CD4-positive, alpha-beta T cell (primary cell): ENCODE measurements around the gene CORO1C. TPM values are rescaled to one million over a fixed set of nuclear protein-coding genes. Genes with fewer than 3 reads are reported as not detected.

Experiments
- ATAC-seq: fragments of 200-7000 bp; cut with Tn5 transposase; one replicate; pipeline ENCODE4 v1.10.0; 2022; ENCODE audit warnings: mild to moderate bottlenecking; ENCODE audit not compliant: poor library complexity
- CTCF ChIA-PET: fragments of 350-600 bp; sonication (Branson Sonifier 250); formaldehyde crosslinking; loops from one replicate; lab custom pipeline; 2021; ENCODE audit warnings: antibody characterized with exemption, inconsistent platforms; lab: Charles Lee
- POLR2A ChIA-PET: fragments of 350-600 bp; sonication (Branson Sonifier 250); formaldehyde crosslinking; loops from one replicate; lab custom pipeline; 2021; ENCODE audit warnings: antibody characterized with exemption, inconsistent platforms; lab: Charles Lee
- DNase-seq, 14 experiments: peaks; one replicate each; pipeline ENCODE4 v3.0.0-alpha.2; 2013 to 2020; ENCODE audit warnings: mixed read lengths in 2 of 14
- H3K27ac ChIP-seq, 2 donors: one replicate each; pipeline versions ENCODE4 v1.5.1 to v1.7.0; 2013; ENCODE audit warnings: low read length in 2 of 2, low read depth in 1 of 2, mild to moderate bottlenecking in 1 of 2
- H3K27me3 ChIP-seq, 2 experiments: 1 replicate in 1 of 2; 2 replicates in 1 of 2; pipeline versions ENCODE4 v1.6.1 to v1.7.0; 2013; ENCODE audit warnings: low read length in 2 of 2, control low read depth in 1 of 2, mild to moderate bottlenecking in 1 of 2, moderate library complexity in 1 of 2; ENCODE audit not compliant: insufficient read depth in 2 of 2, control insufficient read depth in 1 of 2
- H3K36me3 ChIP-seq: one replicate; pipeline ENCODE4 v1.6.1; 2013; ENCODE audit warnings: low read length, control low read depth; ENCODE audit not compliant: insufficient read depth
- H3K4me1 ChIP-seq: one replicate; pipeline ENCODE4 v1.6.1; 2013; ENCODE audit warnings: low read length, control low read depth; ENCODE audit not compliant: insufficient read depth
- H3K4me3 ChIP-seq: one replicate; pipeline ENCODE4 v1.5.1; 2013; ENCODE audit warnings: mild to moderate bottlenecking, low read length, moderate library complexity
- H3K9me3 ChIP-seq, 2 experiments: 1 replicate in 1 of 2; 2 replicates in 1 of 2; pipeline versions ENCODE4 v1.6.1 to v1.7.0; 2013; ENCODE audit warnings: low read length in 2 of 2, mild to moderate bottlenecking in 2 of 2, control low read depth in 1 of 2, moderate library complexity in 1 of 2; ENCODE audit not compliant: control insufficient read depth in 1 of 2, insufficient read depth in 1 of 2
- H3K27ac Mint-ChIP-seq: one replicate; pipeline ENCODE4 v1.8.0; 2020; ENCODE audit warnings: mixed read lengths
- H3K27me3 Mint-ChIP-seq: one replicate; pipeline ENCODE4 v1.8.0; 2021; ENCODE audit warnings: mixed read lengths
- H3K36me3 Mint-ChIP-seq: one replicate; pipeline ENCODE4 v1.8.0; 2021; ENCODE audit warnings: low read depth, mixed read lengths
- H3K4me1 Mint-ChIP-seq: one replicate; pipeline ENCODE4 v1.8.0; 2021; ENCODE audit warnings: low read depth, mixed read lengths
- H3K4me3 Mint-ChIP-seq: one replicate; pipeline ENCODE4 v1.8.0; 2020; ENCODE audit warnings: mild to moderate bottlenecking, mixed read lengths
- H3K9me3 Mint-ChIP-seq: one replicate; pipeline ENCODE4 v1.8.0; 2020; ENCODE audit warnings: mixed read lengths
- CTCF ChIP-seq: fragments of 200-600 bp; IDR thresholded peaks from one replicate; pipeline ENCODE4 v1.8.0; 2022; ENCODE audit warnings: antibody characterized with exemption, mild to moderate bottlenecking
- intact Hi-C, 2 experiments: fragments of 100-400 bp; cut with DNase I in 1 of 2; cut with micrococcal nuclease in 1 of 2; formaldehyde crosslinking; loops; one replicate each; pipeline versions ENCODE4 v1.15.1 to v1.9.0; 2023 to 2025; cut with DNase I, micrococcal nuclease
- total RNA-seq, 174 experiments: library from RNA in 2 of 174; stranded (reverse) in 2 of 174; gene quantifications; one replicate each; pipeline ENCODE4 v1.2.3 and lab custom pipeline; 2021 to 2026

Gene CORO1C
- total RNA-seq, 2 experiments from 2014 or later, result 6.7 to 7.4 TPM

GRCh38 chr12:108647585-108648287 is 83.6 kb downstream of the CORO1C start:
- Histone ChIP-seq H3K9me3 (no peaks in the 10 kb centered on the region), H3K27me3 (no peaks in the 10 kb centered on the region), H3K27ac (no peak overlapping the region), H3K36me3 (no peaks in the 10 kb centered on the region), H3K4me3 (no peak overlapping the region), H3K4me1 (peaks cover 24% of the 10 kb centered on the region)
- ATAC-seq, result no peak
- TF ChIP-seq CTCF, result no peak
- Mint-ChIP-seq H3K4me1 (peaks cover 31% of the 10 kb centered on the region), H3K27me3 (no peaks in the 10 kb centered on the region), H3K36me3 (no peaks in the 10 kb centered on the region), H3K27ac (peak overlapping the region; percentile 57), H3K4me3 (no peak overlapping the region), H3K9me3 (no peaks in the 10 kb centered on the region)
- no peak for DNase-seq
- intact Hi-C loops, result no loop called here
- ChIA-PET POLR2A (interaction anchor here (4.4 kb wide), 1 partner anchor 14 kb away, joined by 70 read pairs; the partner anchor contains the start of gene SELPLG), CTCF (interaction anchor here (1.0 to 2.3 kb wide), 4 partner anchors 14 to 30 kb away, joined by 3 to 16 read pairs (median 8); partner anchors contain the start of gene SELPLG)

DNA sequence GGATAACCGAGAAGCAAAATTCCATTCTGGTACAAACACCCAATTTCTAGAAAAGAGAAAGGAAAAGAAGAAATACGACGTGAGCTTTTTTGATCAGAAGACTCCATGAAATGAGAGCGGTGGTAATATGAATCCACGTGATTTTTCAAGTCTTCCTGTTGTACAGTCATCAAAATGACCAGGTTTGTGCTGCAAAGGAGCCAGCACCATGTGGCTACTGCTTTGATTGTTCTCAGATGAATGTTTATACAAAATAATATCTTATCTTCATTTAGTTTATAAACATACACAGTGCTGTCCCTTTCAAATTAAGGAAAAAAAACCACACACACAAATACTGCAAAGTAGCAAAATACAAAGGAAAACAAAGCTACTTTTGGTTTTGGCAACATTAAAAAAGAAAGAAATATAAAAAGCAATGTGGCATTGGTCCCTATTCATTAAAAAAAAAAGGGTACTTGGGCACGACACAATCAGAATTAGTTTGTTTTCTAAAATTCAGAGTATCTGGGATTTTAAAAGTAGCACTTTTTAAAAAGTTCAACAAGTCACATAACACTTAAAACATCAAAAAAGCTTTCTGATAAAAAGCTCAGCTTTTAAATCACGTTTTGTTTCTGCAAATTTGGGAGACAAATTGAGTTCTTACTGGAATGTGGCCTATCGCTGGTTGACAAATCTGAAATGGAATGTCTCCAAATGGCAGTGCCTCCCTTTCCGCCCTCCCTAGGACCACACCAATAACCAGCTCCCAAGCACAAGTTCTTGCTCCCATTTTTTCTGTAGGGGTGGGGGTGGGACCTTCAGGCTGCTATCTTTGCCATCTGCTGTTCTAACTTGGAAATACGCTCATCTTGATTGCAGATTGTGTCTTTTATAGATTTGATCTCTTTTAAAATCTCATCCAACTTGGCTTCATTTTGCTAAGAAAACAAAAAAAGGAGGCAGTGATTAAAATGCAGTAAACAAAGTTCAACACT is 84.4 kb downstream of the CORO1C start:
- no peaks in the 10 kb centered on the region for H3K27me3 Mint-ChIP-seq
- no peaks in the 10 kb centered on the region for H3K9me3 Mint-ChIP-seq
- Histone ChIP-seq H3K4me3 (no peak overlapping the region), H3K36me3 (no peaks in the 10 kb centered on the region), H3K9me3 (no peaks in the 10 kb centered on the region), H3K27me3 (no peaks in the 10 kb centered on the region), H3K4me1 (peaks cover 24% of the 10 kb centered on the region), H3K27ac (no peak overlapping the region)
- DNase-seq (peak in 2 of 14 experiments; percentile 18 to 44), ATAC-seq (peak; percentile 59)
- CTCF ChIA-PET, result interaction anchor here (1.7 to 2.3 kb wide), 5 partner anchors 12 to 157 kb away, joined by 5 to 16 read pairs (median 8); partner anchors contain the start of gene SELPLG
- peak overlapping the region; percentile 68 for H3K4me3 Mint-ChIP-seq
- intact Hi-C loops, result no loop called here
- no peaks in the 10 kb centered on the region for H3K36me3 Mint-ChIP-seq
- peak overlapping the region; percentile 80 for H3K27ac Mint-ChIP-seq
- TF ChIP-seq CTCF, result no peak
- POLR2A ChIA-PET, result interaction anchor here (0.8 to 4.4 kb wide), 11 partner anchors 13 to 210 kb away, joined by 3 to 70 read pairs (median 4); partner anchors contain the start of genes ISCU, SART3, SELPLG and SSH1
- H3K4me1 Mint-ChIP-seq, result peaks cover 31% of the 10 kb centered on the region
